GM23248 (cell line): ENCODE results near the gene PDGFC. TPM values are rescaled to one million over a fixed set of nuclear protein-coding genes. Genes with fewer than 3 reads are reported as not detected.

Experiments used
- DNase-seq: peaks from one replicate; pipeline ENCODE4 v3.0.0-alpha.2; 2015
- H2AFZ ChIP-seq: fragments of 200-600 bp; sonication (generic); 2 replicates; pipeline ENCODE4 v1.6.1; 2016; ENCODE audit warnings: antibody characterized with exemption
- H3F3A ChIP-seq: fragments of 200-600 bp; sonication (generic); 2 replicates; pipeline ENCODE4 v1.6.1; 2016; ENCODE audit warnings: mild to moderate bottlenecking, antibody characterized with exemption, mixed run types; ENCODE audit not compliant: insufficient read depth
- H3K27ac ChIP-seq: fragments of 200-600 bp; sonication (generic); 2 replicates; pipeline ENCODE4 v1.5.1; 2016; ENCODE audit warnings: mild to moderate bottlenecking
- H3K27me3 ChIP-seq: fragments of 200-600 bp; sonication (generic); replicated peaks from 2 replicates; pipeline ENCODE4 v1.6.1; 2016; ENCODE audit warnings: mild to moderate bottlenecking; ENCODE audit not compliant: insufficient read depth
- H3K36me3 ChIP-seq: fragments of 200-600 bp; sonication (generic); 2 replicates; pipeline ENCODE4 v1.6.1; 2016; ENCODE audit warnings: low read depth, mild to moderate bottlenecking
- H3K4me1 ChIP-seq: fragments of 200-600 bp; sonication (generic); 2 replicates; pipeline ENCODE4 v1.6.1; 2016; ENCODE audit warnings: mild to moderate bottlenecking; ENCODE audit not compliant: insufficient read depth
- H3K4me2 ChIP-seq: fragments of 200-600 bp; sonication (generic); one replicate; pipeline ENCODE4 v1.6.1; 2016; ENCODE audit warnings: mild to moderate bottlenecking; ENCODE audit not compliant: unreplicated experiment
- H3K4me3 ChIP-seq: fragments of 200-600 bp; sonication (generic); 2 replicates; pipeline ENCODE4 v1.5.1; 2016; ENCODE audit warnings: mild to moderate bottlenecking
- H3K79me2 ChIP-seq: fragments of 200-600 bp; sonication (generic); 2 replicates; pipeline ENCODE4 v1.6.1; 2016; ENCODE audit warnings: mild to moderate bottlenecking; ENCODE audit not compliant: insufficient read depth
- H3K9ac ChIP-seq: fragments of 200-600 bp; sonication (generic); 2 replicates; pipeline ENCODE4 v1.6.1; 2016; ENCODE audit warnings: mild to moderate bottlenecking
- H3K9me2 ChIP-seq: fragments of 200-600 bp; sonication (generic); 2 replicates; pipeline ENCODE4 v1.6.1; 2016; ENCODE audit warnings: mixed run types, mild to moderate bottlenecking, moderate library complexity; ENCODE audit not compliant: insufficient read depth
- H3K9me3 ChIP-seq: fragments of 200-600 bp; sonication (generic); one replicate; pipeline ENCODE4 v1.6.1; 2017; ENCODE audit warnings: low read depth
- H4K20me1 ChIP-seq: fragments of 200-600 bp; sonication (generic); 2 replicates; pipeline ENCODE4 v1.6.0; 2016; ENCODE audit not compliant: insufficient read depth
- EZH2 ChIP-seq: fragments of 200-600 bp; sonication (generic); IDR thresholded peaks from 2 replicates; pipeline ENCODE4 v1.6.1; 2018; ENCODE audit warnings: antibody characterized with exemption, mild to moderate bottlenecking; ENCODE audit not compliant: insufficient read depth, poor library complexity, severe bottlenecking
- EZH2phosphoT487 ChIP-seq: fragments of 200-600 bp; sonication (generic); IDR thresholded peaks from 2 replicates; pipeline ENCODE4 v1.6.1; 2018; ENCODE audit warnings: antibody characterized with exemption, moderate library complexity, mild to moderate bottlenecking, low read depth; ENCODE audit not compliant: insufficient read depth
- WGBS, 2 experiments: methylation state at CpG; one replicate each; pipeline ENCODE4 v1.1.6; 2015 to 2017; ENCODE audit warnings: low lambda C conversion rate in 2 of 2, low coverage in 1 of 2; ENCODE audit errors: missing lambda C conversion rate in 2 of 2; 5-methylcytosine and 5-hydroxymethylcytosine counted together
- in situ Hi-C: fragments of 300-500 bp; cut with MboI; formaldehyde crosslinking; loops from 2 replicates; pipeline ENCODE4 v1.15.0; 2020
- polyA plus RNA-seq: library from polyadenylated mRNA; unstranded; fragments of >200 nt; fragmentation: Nextera tagmentation; extraction: Ambion mirVana; gene quantifications from 2 replicates; pipeline ENCODE4 v1.2.1, GENCODE V29; 2016
- total RNA-seq: library from RNA; depleted of rRNA; stranded (reverse); fragments of >200 nt; shearing (Covaris generic); gene quantifications from 2 replicates; pipeline ENCODE4 v1.2.3, GENCODE V29; 2014

Gene PDGFC
- total and polyA plus RNA-seq, 2 experiments from 2014 or later: 26.5 to 64.4 TPM

DNA sequence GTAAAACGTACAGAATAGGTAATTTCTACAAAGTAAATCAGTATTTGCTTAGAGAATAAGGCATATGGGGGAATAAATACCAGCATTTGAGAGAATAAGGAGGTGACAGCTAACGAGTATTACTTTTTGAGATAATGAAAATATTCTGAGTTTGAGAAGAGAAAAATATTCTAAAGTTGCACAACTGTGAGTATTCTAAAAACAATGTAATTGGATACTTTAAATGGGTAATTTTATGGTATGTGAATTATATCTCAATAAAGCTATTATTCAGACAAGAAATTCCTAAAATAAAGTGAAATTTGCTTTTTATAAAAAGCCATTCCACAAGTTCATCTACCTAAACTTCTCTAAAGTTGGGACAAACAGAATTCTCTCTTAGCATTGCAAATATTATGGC is 62.6 kb downstream of the PDGFC start:
- H4K20me1 ChIP-seq: no peaks in the 10 kb centered on the region
- H3K27me3 ChIP-seq: no peaks in the 10 kb centered on the region
- DNase-seq: no peak
- no peaks in the 10 kb centered on the region for H3K36me3 ChIP-seq
- peaks cover 8% of the 10 kb centered on the region for H3K4me1 ChIP-seq
- TF ChIP-seq EZH2phosphoT487 (no peak), EZH2 (no peak)
- no peaks in the 10 kb centered on the region for H3K9me2 ChIP-seq
- no peak overlapping the region for H2AFZ ChIP-seq
- H3K4me3 ChIP-seq: no peak overlapping the region
- 77 to 91% methylated on average over 2 of the region's 2 CpGs for WGBS, 2 experiments
- H3K9ac ChIP-seq: no peak overlapping the region
- peaks cover 100% of the 10 kb centered on the region for H3K79me2 ChIP-seq
- no peaks in the 10 kb centered on the region for H3F3A ChIP-seq
- no peak overlapping the region for H3K4me2 ChIP-seq
- no peak overlapping the region for H3K27ac ChIP-seq
- in situ Hi-C loops: no loop called here
- H3K9me3 ChIP-seq: no peaks in the 10 kb centered on the region

DNA sequence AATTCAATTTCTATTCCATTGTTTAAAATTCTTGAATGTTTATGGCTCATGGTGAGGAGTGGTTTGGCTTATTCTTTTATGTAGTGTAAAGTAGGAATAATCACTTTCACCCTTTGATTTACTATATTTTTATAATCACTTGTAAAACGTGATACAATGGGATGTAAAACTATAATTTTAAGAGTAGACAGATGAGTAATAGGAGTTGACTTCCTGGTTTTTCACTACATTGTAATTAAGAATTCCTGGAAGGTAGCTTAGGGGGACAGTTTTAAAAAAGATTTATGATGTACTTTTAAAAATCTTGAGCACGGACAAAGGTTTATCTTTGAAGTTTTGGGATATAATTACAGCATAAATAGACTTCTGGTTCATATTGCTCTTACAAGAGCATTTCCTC is 65.3 kb downstream of the PDGFC start:
- no peaks in the 10 kb centered on the region for H3K36me3 ChIP-seq
- H3K9me3 ChIP-seq: no peaks in the 10 kb centered on the region
- H3K27ac ChIP-seq: no peak overlapping the region
- H3K4me3 ChIP-seq: no peak overlapping the region
- no peaks in the 10 kb centered on the region for H4K20me1 ChIP-seq
- H3K27me3 ChIP-seq: no peaks in the 10 kb centered on the region
- no peak overlapping the region for H3K9ac ChIP-seq
- WGBS, 2 experiments: 55 to 67% methylated on average over 2 of the region's 2 CpGs
- in situ Hi-C loops: no loop called here
- H3K9me2 ChIP-seq: no peaks in the 10 kb centered on the region
- H3F3A ChIP-seq: peaks cover 7% of the 10 kb centered on the region; the same call in 1 of the 2 replicates
- no peak for TF ChIP-seq EZH2
- TF ChIP-seq EZH2phosphoT487: no peak
- H3K4me1 ChIP-seq: peaks cover 22% of the 10 kb centered on the region
- H2AFZ ChIP-seq: no peak overlapping the region
- DNase-seq: no peak
- H3K4me2 ChIP-seq: no peak overlapping the region
- H3K79me2 ChIP-seq: peaks cover 100% of the 10 kb centered on the region

- H3K27ac ChIP-seq: peak overlapping the region; percentile 14; the same call in 1 of the 2 replicates
- H3K27me3 ChIP-seq: no peaks in the 10 kb centered on the region
- in situ Hi-C loops: no loop called here
- TF ChIP-seq EZH2 (no peak), EZH2phosphoT487 (no peak)
- peak overlapping the region; percentile 48 for H3K9ac ChIP-seq
- H3F3A ChIP-seq: peaks cover 7% of the 10 kb centered on the region; the same call in 1 of the 2 replicates
- H3K4me1 ChIP-seq: peaks cover 14% of the 10 kb centered on the region
- peak; percentile 65 for DNase-seq
- no peaks in the 10 kb centered on the region for H3K9me2 ChIP-seq
- WGBS, 2 experiments: 68 to 70% methylated on average over 3 of the region's 3 CpGs
- no peaks in the 10 kb centered on the region for H3K36me3 ChIP-seq
- no peaks in the 10 kb centered on the region for H4K20me1 ChIP-seq
- peak overlapping the region; percentile 88 for H3K4me2 ChIP-seq
- H3K79me2 ChIP-seq: peaks cover 100% of the 10 kb centered on the region
- no peaks in the 10 kb centered on the region for H3K9me3 ChIP-seq
- peak overlapping the region; percentile 61 for H3K4me3 ChIP-seq
- no peak overlapping the region for H2AFZ ChIP-seq
These were observed 69.7 kb downstream of the PDGFC start for GRCh38 chr4:156901871-156902270.

- H3K79me2 ChIP-seq: peaks cover 100% of the 10 kb centered on the region
- peak; percentile 26 for DNase-seq
- in situ Hi-C loops: no loop called here
These were observed 73.1 kb downstream of the PDGFC start for GRCh38 chr4:156898373-156899117.

More at GRCh38 chr4:156898373-156899117, 73.1 kb downstream of the PDGFC start:
- Histone ChIP-seq H3K4me2 (no peak overlapping the region), H3K36me3 (no peaks in the 10 kb centered on the region), H2AFZ (no peak overlapping the region), H3F3A (peaks cover 7% of the 10 kb centered on the region; the same call in 1 of the 2 replicates), H3K27ac (no peak overlapping the region), H3K9me3 (no peaks in the 10 kb centered on the region), H3K9me2 (no peaks in the 10 kb centered on the region), H4K20me1 (no peaks in the 10 kb centered on the region), H3K9ac (no peak overlapping the region), H3K4me1 (peaks cover 22% of the 10 kb centered on the region), H3K4me3 (no peak overlapping the region), H3K27me3 (no peaks in the 10 kb centered on the region)
- TF ChIP-seq EZH2phosphoT487: no peak
- TF ChIP-seq EZH2: no peak
- WGBS, 2 experiments: 79 to 85% methylated on average over 3 of the region's 3 CpGs
